Loucy (cell line): ENCODE measurements around the gene TMEFF1.

Experiments used
- CTCF ChIP-seq: fragments of 200-600 bp; sonication (generic); conservative IDR thresholded peaks from 2 replicates; pipeline ENCODE4 v1.5.1; 2014; ENCODE audit warnings: mild to moderate bottlenecking, antibody characterized with exemption, low read length
- EZH2phosphoT487 ChIP-seq: fragments of 200-600 bp; IDR thresholded peaks from 2 replicates; pipeline ENCODE4 v1.6.1; 2018; ENCODE audit warnings: antibody characterized with exemption, mild to moderate bottlenecking, moderate library complexity, borderline replicate concordance

- TF ChIP-seq CTCF = no peak
- no peak for TF ChIP-seq EZH2phosphoT487
Observed at GRCh38 chr9:100578610-100579009, 105.7 kb downstream of the TMEFF1 start.
